Prostate gland (tissue), 2 donors: ENCODE measurements around the gene TNKS1BP1. TPM values are rescaled to one million over a fixed set of nuclear protein-coding genes. Genes with fewer than 3 reads are reported as not detected.

Source experiments
- DNase-seq: peaks from one replicate; pipeline ENCODE4 v3.0.0-alpha.2; 2019; ENCODE audit warnings: low spot score
- H3K27ac ChIP-seq, 2 donors: fragments of 200-600 bp; sonication (generic); 2 replicates each; pipeline ENCODE4 v1.5.1; 2017 to 2019
- H3K27me3 ChIP-seq: fragments of 200-600 bp; sonication (generic); replicated peaks from 2 replicates; pipeline ENCODE4 v1.5.1; 2019; ENCODE audit not compliant: insufficient read depth
- H3K36me3 ChIP-seq, 2 donors: fragments of 200-600 bp; sonication (generic); 1 replicate in 1 of 2; 2 replicates in 1 of 2; pipeline versions ENCODE4 v1.5.1 to v1.8.1; 2017 to 2019
- H3K4me1 ChIP-seq: fragments of 200-600 bp; sonication (generic); replicated peaks from 2 replicates; pipeline ENCODE4 v1.5.1; 2019
- H3K4me3 ChIP-seq, 2 donors: fragments of 200-600 bp; sonication (generic); 2 replicates each; pipeline ENCODE4 v1.5.1; 2017 to 2019
- H3K9me3 ChIP-seq: fragments of 200-600 bp; sonication (generic); 2 replicates; pipeline ENCODE4 v1.5.1; 2017
- POLR2A ChIP-seq: fragments of 450-650 bp; IDR thresholded peaks from one replicate; pipeline ENCODE4 v1.6.1; 2016; ENCODE audit warnings: antibody characterized with exemption, mild to moderate bottlenecking
- POLR2AphosphoS5 ChIP-seq: sonication (generic); formaldehyde crosslinking; IDR thresholded peaks from one replicate; pipeline ENCODE4 v1.6.1; 2017; ENCODE audit warnings: antibody characterized with exemption
- WGBS: methylation state at CpG from one replicate; pipeline ENCODE4 v1.1.5; 2018; 5-methylcytosine and 5-hydroxymethylcytosine counted together
- intact Hi-C: fragments of 100-400 bp; cut with DNase I; formaldehyde crosslinking; loops from one replicate; pipeline ENCODE4 v1.14.2; 2022
- total RNA-seq, 2 donors: library from RNA; depleted of rRNA; stranded (reverse); fragments of >200 nt; gene quantifications; one replicate each; pipeline ENCODE4 v1.1.0, GENCODE V29; 2016
- TF ChIP-seq, protein P1 (sequence below), 4 experiments: fragments of 200-600 bp in 2 of 4; fragments of 450-650 bp in 2 of 4; sonication (generic) in 2 of 4; IDR thresholded peaks; 1 replicate in 3 of 4; 2 replicates in 1 of 4; pipeline ENCODE4 v1.5.1; 2016 to 2019; ENCODE audit warnings: antibody characterized with exemption in 4 of 4, mild to moderate bottlenecking in 2 of 4, moderate library complexity in 2 of 4

The TNKS1BP1 gene
- total RNA-seq, 2 donors from 2014 or later = 140 to 158 TPM

DNA sequence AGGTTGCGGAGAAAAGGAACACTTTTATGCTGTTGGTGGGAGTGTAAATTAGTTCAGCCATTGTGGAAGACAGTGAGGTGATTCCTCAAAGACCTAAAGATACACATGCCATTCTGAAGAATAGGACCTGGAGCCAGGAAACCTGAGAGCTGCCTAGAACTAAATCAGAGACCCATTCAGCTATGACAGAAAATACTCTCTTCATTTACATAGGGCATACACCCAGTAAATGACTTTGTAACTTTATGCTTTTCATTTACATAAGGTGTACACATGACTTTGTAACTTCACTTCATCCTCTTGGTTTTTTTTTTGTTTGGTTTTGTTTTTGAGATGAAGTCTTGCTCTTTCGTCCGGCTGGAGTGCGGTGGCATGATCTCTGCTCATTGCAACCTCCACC lies 62.6 kb downstream of the TNKS1BP1 start:
- Histone ChIP-seq H3K27ac (no peak overlapping the region), H3K9me3 (no peaks in the 10 kb centered on the region), H3K27me3 (no peaks in the 10 kb centered on the region), H3K4me1 (no peaks in the 10 kb centered on the region), H3K36me3 (no peaks in the 10 kb centered on the region), H3K4me3 (no peak overlapping the region)
- DNase-seq = no peak
- 66% methylated on average over 4 of the region's 4 CpGs for WGBS
- no peak for TF ChIP-seq POLR2A
- TF ChIP-seq, protein P1, sequence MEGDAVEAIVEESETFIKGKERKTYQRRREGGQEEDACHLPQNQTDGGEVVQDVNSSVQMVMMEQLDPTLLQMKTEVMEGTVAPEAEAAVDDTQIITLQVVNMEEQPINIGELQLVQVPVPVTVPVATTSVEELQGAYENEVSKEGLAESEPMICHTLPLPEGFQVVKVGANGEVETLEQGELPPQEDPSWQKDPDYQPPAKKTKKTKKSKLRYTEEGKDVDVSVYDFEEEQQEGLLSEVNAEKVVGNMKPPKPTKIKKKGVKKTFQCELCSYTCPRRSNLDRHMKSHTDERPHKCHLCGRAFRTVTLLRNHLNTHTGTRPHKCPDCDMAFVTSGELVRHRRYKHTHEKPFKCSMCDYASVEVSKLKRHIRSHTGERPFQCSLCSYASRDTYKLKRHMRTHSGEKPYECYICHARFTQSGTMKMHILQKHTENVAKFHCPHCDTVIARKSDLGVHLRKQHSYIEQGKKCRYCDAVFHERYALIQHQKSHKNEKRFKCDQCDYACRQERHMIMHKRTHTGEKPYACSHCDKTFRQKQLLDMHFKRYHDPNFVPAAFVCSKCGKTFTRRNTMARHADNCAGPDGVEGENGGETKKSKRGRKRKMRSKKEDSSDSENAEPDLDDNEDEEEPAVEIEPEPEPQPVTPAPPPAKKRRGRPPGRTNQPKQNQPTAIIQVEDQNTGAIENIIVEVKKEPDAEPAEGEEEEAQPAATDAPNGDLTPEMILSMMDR (IDR thresholded peaks at IDR 0.05) = no peak
- TF ChIP-seq POLR2AphosphoS5 = no peak
- intact Hi-C loops = no loop called here

DNA sequence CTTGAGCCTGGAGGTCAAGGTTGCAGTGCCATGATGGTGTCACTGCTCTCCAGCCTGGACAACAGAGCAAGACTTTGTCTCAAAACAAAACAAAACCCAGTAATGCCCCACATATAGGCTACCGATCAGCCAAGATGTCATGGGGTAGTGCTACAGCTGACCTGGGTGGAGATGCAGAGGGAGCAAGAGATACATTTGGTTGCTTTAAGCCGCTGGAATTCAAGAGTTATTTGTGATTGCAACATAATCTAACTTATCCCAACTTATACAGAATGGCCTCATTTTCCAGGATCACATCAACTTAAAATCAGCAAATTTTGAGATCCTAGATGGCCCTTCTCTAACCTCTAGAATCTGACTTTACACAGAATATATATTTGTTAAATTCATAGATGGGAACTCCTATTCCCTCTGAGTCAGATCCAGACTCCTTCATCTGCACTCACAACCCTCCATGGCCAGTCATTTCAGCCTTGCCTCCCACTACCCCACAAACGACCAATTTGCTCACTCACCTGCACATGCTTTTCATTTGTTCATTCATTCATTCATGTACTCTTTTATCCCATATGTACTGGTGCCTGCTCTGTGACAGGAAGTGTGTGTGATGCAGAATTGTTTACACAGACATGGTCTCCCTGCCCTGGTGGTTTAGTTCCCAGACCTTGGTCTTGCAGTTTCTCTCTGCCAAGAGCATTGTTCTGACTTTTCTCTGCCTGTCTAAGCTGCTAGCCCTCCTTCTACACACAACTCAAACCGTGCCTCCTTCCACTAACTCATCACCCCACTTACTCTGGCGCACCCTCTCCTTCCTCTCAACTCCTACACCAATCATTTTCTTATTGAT lies 63.6 kb downstream of the TNKS1BP1 start:
- Histone ChIP-seq H3K27ac (no peak overlapping the region), H3K36me3 (no peaks in the 10 kb centered on the region), H3K27me3 (no peaks in the 10 kb centered on the region), H3K9me3 (no peaks in the 10 kb centered on the region), H3K4me3 (no peak overlapping the region), H3K4me1 (no peaks in the 10 kb centered on the region)
- no peak for TF ChIP-seq POLR2A
- TF ChIP-seq, protein P1 (IDR thresholded peaks at IDR 0.05) = no peak
- TF ChIP-seq POLR2AphosphoS5 = no peak
- intact Hi-C loops = no loop called here
- WGBS = 70% methylated on average over 5 of the region's 5 CpGs
- no peak for DNase-seq

DNA sequence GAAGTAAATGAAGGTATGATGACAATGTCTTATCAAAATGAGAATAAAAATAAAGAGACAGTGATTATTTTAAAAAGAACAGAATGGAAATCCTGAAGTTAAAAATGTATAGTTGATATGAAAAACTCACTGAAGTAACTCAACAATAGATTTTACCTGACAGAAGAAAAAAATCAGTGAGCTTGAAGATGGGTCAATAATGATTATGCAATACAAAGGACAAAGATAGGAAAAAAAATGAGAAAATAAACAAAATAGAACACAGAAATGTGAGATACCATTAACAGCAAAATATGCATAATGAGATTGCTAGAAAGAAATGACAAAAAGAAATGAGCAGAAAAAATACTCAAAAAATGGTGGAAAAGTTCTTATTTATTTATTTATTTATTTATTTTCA lies 68.6 kb downstream of the TNKS1BP1 start:
- H3K4me1 ChIP-seq = no peaks in the 10 kb centered on the region
- H3K27me3 ChIP-seq = no peaks in the 10 kb centered on the region
- no peaks in the 10 kb centered on the region for H3K36me3 ChIP-seq
- no peak for TF ChIP-seq POLR2A
- TF ChIP-seq, protein P1 (IDR thresholded peaks at IDR 0.05) = no peak
- TF ChIP-seq POLR2AphosphoS5 = no peak
- no peak for DNase-seq
- no peak overlapping the region for H3K4me3 ChIP-seq
- H3K27ac ChIP-seq = no peak overlapping the region
- intact Hi-C loops = no loop called here
- no peaks in the 10 kb centered on the region for H3K9me3 ChIP-seq

DNA sequence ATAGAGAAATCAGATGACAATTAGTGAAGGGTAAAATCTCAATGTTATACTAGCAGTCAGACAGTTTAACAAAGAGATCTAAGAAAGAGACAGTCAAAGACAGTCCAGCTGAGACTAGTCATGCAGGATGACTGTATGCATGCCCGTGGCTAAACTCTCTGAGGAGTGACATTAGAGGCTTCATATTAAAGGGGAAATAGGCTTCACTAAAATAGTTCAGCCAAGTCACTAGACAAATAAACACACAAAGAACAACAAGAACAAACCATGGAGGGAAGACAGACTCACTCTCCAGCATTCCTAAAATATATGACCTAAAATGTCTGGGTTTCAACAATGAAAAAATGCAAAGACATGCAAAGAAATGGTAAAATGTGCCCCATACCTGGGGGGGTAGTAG lies 69.1 kb downstream of the TNKS1BP1 start:
- Histone ChIP-seq H3K4me3 (no peak overlapping the region), H3K27me3 (no peaks in the 10 kb centered on the region), H3K36me3 (no peaks in the 10 kb centered on the region), H3K9me3 (no peaks in the 10 kb centered on the region), H3K4me1 (no peaks in the 10 kb centered on the region), H3K27ac (no peak overlapping the region)
- TF ChIP-seq, protein P1 (IDR thresholded peaks at IDR 0.05) = no peak
- TF ChIP-seq POLR2AphosphoS5 (no peak), POLR2A (no peak)
- whole genome bisulfite sequencing = 10% methylated on average over 1 of the region's 1 CpG
- intact Hi-C loops = no loop called here
- DNase-seq = no peak

DNA sequence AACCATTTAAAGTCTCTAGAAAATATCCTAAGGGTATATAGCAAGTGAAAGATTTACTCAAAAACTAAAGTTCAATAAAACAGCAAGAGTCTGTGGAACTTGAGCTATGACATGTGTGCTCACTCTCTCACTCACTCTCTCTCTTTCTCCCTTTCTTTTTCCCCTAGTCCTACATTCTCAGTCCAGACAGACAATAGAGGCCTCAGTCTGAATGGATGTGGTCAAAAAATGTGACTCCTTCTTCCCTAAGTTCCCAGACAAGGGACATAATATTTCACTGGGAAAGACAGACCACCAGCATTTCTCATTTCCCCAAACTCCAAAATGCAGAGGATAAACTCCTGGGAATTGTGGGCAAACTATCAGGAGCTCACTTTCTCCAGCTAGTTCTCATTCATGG lies 70.1 kb downstream of the TNKS1BP1 start:
- no peak overlapping the region for H3K4me3 ChIP-seq
- no peak overlapping the region for H3K27ac ChIP-seq
- H3K9me3 ChIP-seq = no peaks in the 10 kb centered on the region
- intact Hi-C loops = no loop called here
- no peak for DNase-seq
- H3K4me1 ChIP-seq = no peaks in the 10 kb centered on the region
- H3K36me3 ChIP-seq = no peaks in the 10 kb centered on the region
- TF ChIP-seq POLR2A (no peak), POLR2AphosphoS5 (no peak)
- TF ChIP-seq, protein P1 (IDR thresholded peaks at IDR 0.05) = no peak
- H3K27me3 ChIP-seq = no peaks in the 10 kb centered on the region
